Stomach (tissue), 9 donors: Measurements from ENCODE around the gene MICAL3. TPM values are rescaled to one million over a fixed set of nuclear protein-coding genes. Genes with fewer than 3 reads are reported as not detected.

Source experiments
- DNase-seq, 2 donors: peaks; one replicate each; pipeline versions ENCODE4 v3.0.0 to v3.0.0-alpha.2; 2013 to 2019
- H3K27ac ChIP-seq, 5 donors: fragments of 200-600 bp in 4 of 5; sonication (generic) in 4 of 5; one replicate each; pipeline ENCODE4 v1.5.1; 2013 to 2019; ENCODE audit warnings: mild to moderate bottlenecking in 1 of 5, moderate library complexity in 1 of 5
- H3K27me3 ChIP-seq, 3 donors: fragments of 200-600 bp; sonication (generic); one replicate each; pipeline ENCODE4 v1.5.1; 2017 to 2019; ENCODE audit warnings: mixed run types in 1 of 3
- H3K36me3 ChIP-seq, 4 donors: fragments of 200-600 bp; sonication (generic); 1 replicate in 3 of 4; 2 replicates in 1 of 4; pipeline ENCODE4 v1.5.1; 2016 to 2019
- H3K4me1 ChIP-seq, 4 donors: fragments of 200-600 bp; sonication (generic); one replicate each; pipeline ENCODE4 v1.5.1; 2016 to 2019
- H3K4me3 ChIP-seq, 4 donors: fragments of 200-600 bp; sonication (generic) in 3 of 4; one replicate each; pipeline ENCODE4 v1.5.1; 2016 to 2019; ENCODE audit warnings: mild to moderate bottlenecking in 1 of 4
- H3K9me3 ChIP-seq, 4 donors: fragments of 200-600 bp; sonication (generic); one replicate each; pipeline ENCODE4 v1.5.1; 2016 to 2019
- CTCF ChIP-seq, 7 experiments: fragments of 450-650 bp in 4 of 7; fragments of 200-600 bp in 3 of 7; sonication (generic) in 3 of 7; IDR thresholded peaks; one replicate each; pipeline ENCODE4 v1.5.1; 2016 to 2019; ENCODE audit warnings: antibody characterized with exemption in 7 of 7, control low read depth in 2 of 7, mild to moderate bottlenecking in 1 of 7
- EP300 ChIP-seq: sonication (generic); formaldehyde crosslinking; IDR thresholded peaks from one replicate; pipeline ENCODE4 v1.6.1; 2017; ENCODE audit warnings: antibody characterized with exemption
- POLR2A ChIP-seq, 4 donors: fragments of 450-650 bp; IDR thresholded peaks; one replicate each; pipeline ENCODE4 v1.6.1; 2016; ENCODE audit warnings: antibody characterized with exemption in 4 of 4, control low read depth in 2 of 4, mild to moderate bottlenecking in 1 of 4, moderate library complexity in 1 of 4
- POLR2AphosphoS5 ChIP-seq, 3 donors: sonication (generic); formaldehyde crosslinking; IDR thresholded peaks; one replicate each; pipeline ENCODE4 v1.6.1; 2016; ENCODE audit warnings: antibody characterized with exemption in 3 of 3
- WGBS, 5 donors: extraction: QIAGEN DNeasy Blood & Tissue Kit in 3 of 5; methylation state at CpG; one replicate each; pipeline versions ENCODE4 v1.1.5 to v1.1.7; 2013 to 2018; 5-methylcytosine and 5-hydroxymethylcytosine counted together
- intact Hi-C: fragments of 100-400 bp; cut with DNase I; formaldehyde crosslinking; loops from one replicate; pipeline ENCODE4 v1.15.1; 2023; ENCODE audit warnings: low total_unique reads
- polyA plus RNA-seq, 3 donors: library from polyadenylated mRNA; stranded (reverse); fragments of 200-250 nt; gene quantifications; one replicate each; pipeline ENCODE4 v1.2.3, GENCODE V29; 2013
- total RNA-seq, 5 donors: library from RNA; depleted of rRNA; stranded (reverse); fragments of >200 nt; gene quantifications; one replicate each; pipeline versions ENCODE4 v1.1.0 to v1.2.3, GENCODE V29; 2014 to 2016
- donor health status: healthy with polysubstance abuse.
- donor health status: Bipolar disorder and iron deficiency.
- donor health status: healthy.

The MICAL3 gene
- total and polyA plus RNA-seq, 8 donors: 3.5 to 130 (median 24.0) TPM

DNA sequence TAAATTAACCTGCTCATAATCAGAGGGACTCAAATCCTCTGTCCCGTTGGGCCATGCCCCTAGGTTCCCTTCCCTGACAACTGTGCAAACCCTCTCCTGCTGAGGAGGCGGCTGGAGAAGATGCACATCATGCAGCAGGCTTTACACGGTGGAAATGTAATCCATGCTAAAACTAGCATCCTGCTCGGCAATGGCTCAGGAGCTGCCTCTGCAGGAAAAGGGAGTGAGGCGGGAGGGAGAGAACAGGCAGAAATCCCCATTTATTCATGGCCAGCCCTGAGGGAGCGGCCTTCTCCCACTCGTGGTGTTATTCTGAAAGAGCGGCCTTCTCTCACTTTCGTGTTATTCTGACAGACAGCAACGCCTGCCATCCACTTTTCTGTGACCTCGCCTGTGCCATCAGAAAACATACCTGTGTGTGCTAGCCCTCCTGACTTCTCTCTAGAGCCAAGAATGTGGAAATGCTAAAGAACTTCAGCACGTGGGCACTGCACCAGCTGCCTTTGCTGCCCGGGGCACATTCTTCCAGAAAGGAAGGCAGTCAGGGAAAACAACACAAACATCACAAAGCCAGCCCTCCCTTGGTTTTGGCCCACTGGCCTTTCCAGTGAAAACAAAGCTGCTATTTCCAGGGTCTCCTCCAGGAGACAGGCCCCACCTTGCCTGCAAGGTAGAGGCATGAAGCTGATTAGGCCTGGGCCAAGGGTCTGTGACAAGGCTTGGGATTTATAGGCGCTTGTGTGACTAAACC lies 187.2 kb downstream of the MICAL3 start:
- H3K27me3 ChIP-seq: no peaks in the 10 kb centered on the region
- peak overlapping the region in 4 of 5 donors; percentile 29 to 84 (median 51) for H3K27ac ChIP-seq
- DNase-seq: peak; percentile 54 to 60

DNA sequence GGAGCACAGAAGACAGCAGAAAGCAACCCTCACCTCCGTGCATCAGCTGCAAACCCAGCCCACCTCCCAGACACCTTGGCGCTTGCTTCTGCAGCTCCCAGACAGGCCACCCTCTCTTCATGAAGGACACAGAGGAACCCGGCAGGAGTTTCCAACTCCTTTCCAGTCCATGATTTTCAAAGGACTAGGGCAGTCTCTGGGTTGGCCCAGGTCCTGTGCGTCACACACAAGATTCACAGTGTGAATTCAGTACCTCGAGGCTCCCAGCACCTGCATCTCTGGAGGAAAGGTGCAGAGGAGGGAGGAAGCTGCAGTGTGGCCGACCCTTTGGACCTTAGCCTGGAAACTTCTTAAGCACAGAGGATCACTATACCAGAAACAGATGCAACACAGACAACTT lies 189.1 kb downstream of the MICAL3 start:
- intact Hi-C loops: no loop called here
- no peak for DNase-seq
- TF ChIP-seq CTCF (IDR thresholded peaks at IDR 0.05) (no peak), EP300 (no peak), POLR2AphosphoS5 (IDR thresholded peaks at IDR 0.05) (no peak), POLR2A (IDR thresholded peaks at IDR 0.05) (no peak)

More for the DNA sequence above, 187.2 kb downstream of the MICAL3 start:
- Histone ChIP-seq H3K4me1 (peaks cover 5 to 44% (median 16%) of the 10 kb centered on the region in 4 donors), H3K9me3 (no peaks in the 10 kb centered on the region), H3K4me3 (no peak overlapping the region), H3K36me3 (peaks cover 4 to 76% (median 64%) of the 10 kb centered on the region in 4 donors)
- TF ChIP-seq POLR2A (IDR thresholded peaks at IDR 0.05) (no peak), POLR2AphosphoS5 (IDR thresholded peaks at IDR 0.05) (peak in 1 of 3 donors; percentile 79), EP300 (no peak)
- WGBS, 5 donors: 41 to 66% (median 62%) methylated on average over 14 of the region's 14 CpGs
- intact Hi-C loops: no loop called here

GRCh38 chr22:17833489-17833888 lies 190.9 kb downstream of the MICAL3 start:
- Histone ChIP-seq H3K9me3 (no peaks in the 10 kb centered on the region), H3K4me1 (peaks cover 11 to 64% (median 31%) of the 10 kb centered on the region in 4 donors), H3K36me3 (peaks cover 0 to 61% (median 44%) of the 10 kb centered on the region in 4 donors), H3K27ac (peak overlapping the region in 1 of 5 donors; percentile 84), H3K27me3 (no peaks in the 10 kb centered on the region), H3K4me3 (no peak overlapping the region)
- intact Hi-C loops: no loop called here
- no peak for TF ChIP-seq POLR2AphosphoS5 (IDR thresholded peaks at IDR 0.05)
- TF ChIP-seq CTCF (IDR thresholded peaks at IDR 0.05): no peak
- TF ChIP-seq EP300: no peak
- no peak for TF ChIP-seq POLR2A (IDR thresholded peaks at IDR 0.05)
- DNase-seq: no peak
- 82 to 87% (median 87%) methylated on average over 12 of the region's 12 CpGs for WGBS, 5 donors

More for the DNA sequence above, 189.1 kb downstream of the MICAL3 start:
- no peak overlapping the region for H3K4me3 ChIP-seq
- H3K27ac ChIP-seq: peak overlapping the region in 1 of 5 donors; percentile 84
- H3K36me3 ChIP-seq: peaks cover 0 to 59% (median 47%) of the 10 kb centered on the region in 4 donors
- no peaks in the 10 kb centered on the region for H3K27me3 ChIP-seq
- whole genome bisulfite sequencing, 5 donors: 64 to 92% (median 87%) methylated on average over 6 of the region's 6 CpGs
- H3K9me3 ChIP-seq: no peaks in the 10 kb centered on the region
- peaks cover 8 to 57% (median 22%) of the 10 kb centered on the region in 4 donors for H3K4me1 ChIP-seq

GRCh38 chr22:17832665-17833064 lies 191.7 kb downstream of the MICAL3 start:
- intact Hi-C loops: no loop called here
- TF ChIP-seq POLR2A (IDR thresholded peaks at IDR 0.05) (no peak), CTCF (IDR thresholded peaks at IDR 0.05) (no peak)
- Histone ChIP-seq H3K4me3 (no peak overlapping the region), H3K9me3 (no peaks in the 10 kb centered on the region), H3K4me1 (peaks cover 11 to 64% (median 31%) of the 10 kb centered on the region in 4 donors), H3K27ac (peak overlapping the region in 4 of 5 donors; percentile 47 to 84 (median 62)), H3K27me3 (no peaks in the 10 kb centered on the region), H3K36me3 (peaks cover 0 to 59% (median 45%) of the 10 kb centered on the region in 4 donors)
- 75 to 83% (median 81%) methylated on average over 8 to 10 of the region's 10 CpGs for WGBS, 5 donors
- DNase-seq: no peak
